GM21528 (cell line): ENCODE data around the gene SGCD.
"Not testable (repeated sequence)": the region's sequence is repeated elsewhere in the genome, so short reads cannot be mapped to it uniquely, and the experiment has no call there.

Experiments used
- ATAC-seq: cut with Tn5 transposase; IDR thresholded peaks from one replicate; pipeline ENCODE4 v1.9.1; 2021; ENCODE audit warnings: mild to moderate bottlenecking, moderate library complexity; ENCODE audit not compliant: unreplicated experiment, low FRiP score

Gene SGCD

DNA sequence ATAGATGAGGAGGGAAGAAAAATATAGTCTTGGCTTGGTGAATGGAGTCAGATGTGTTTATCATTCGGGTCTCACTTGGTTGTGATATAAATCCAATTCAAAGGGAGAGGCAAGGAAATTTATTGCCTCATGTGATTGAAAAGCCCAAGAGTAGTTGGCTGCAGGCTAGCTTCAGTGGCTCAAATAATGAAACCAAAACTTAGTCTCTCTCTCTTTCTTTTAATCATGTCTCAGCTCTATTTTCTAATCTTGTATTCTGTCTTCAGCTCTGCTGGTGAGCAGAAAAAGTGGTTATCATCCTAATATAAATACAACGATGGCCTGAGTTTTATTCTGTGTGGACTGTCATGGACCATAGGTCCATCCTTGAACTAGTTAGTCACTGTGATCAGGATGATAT is 288.9 kb downstream of the SGCD start:
- ATAC-seq: no peak

GRCh38 chr5:156617426-156617825 is 290.5 kb downstream of the SGCD start:
- ATAC-seq: no peak

GRCh38 chr5:156618601-156619000 is 291.6 kb downstream of the SGCD start:
- ATAC-seq: no peak

- ATAC-seq: no peak
Measured at GRCh38 chr5:156621719-156622118, 294.8 kb downstream of the SGCD start.

DNA sequence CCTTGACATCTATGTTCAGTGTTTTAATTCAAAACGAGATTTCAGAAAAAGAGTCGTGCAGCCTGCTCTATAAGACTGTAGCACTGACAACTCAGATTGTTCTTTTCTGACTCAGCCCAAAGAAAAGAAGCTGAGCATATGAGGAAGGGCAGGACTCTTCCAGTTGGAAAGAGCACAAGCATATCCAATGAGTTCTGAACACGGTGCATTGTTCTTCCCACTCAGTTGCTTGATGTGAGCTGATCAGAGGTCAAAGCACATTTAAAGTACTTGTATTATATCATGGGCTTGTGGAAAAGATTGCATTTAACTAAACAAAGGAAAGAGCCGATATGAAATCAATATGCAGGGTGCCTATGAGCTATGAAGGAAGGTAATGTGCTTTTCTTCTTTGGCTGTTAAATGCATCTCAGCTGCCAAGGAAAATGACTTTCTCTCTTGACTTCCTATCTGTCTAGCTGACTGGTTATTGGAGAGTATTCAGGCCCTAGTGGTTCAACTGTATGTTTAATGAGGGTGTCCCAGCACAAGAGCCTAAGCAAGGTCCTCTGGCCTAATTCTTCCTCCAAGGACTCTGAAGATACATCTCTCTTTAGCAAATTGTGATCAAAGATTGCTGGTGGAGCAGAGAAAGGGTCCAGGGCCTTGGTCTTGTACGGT is 296.5 kb downstream of the SGCD start:
- no peak for ATAC-seq

DNA sequence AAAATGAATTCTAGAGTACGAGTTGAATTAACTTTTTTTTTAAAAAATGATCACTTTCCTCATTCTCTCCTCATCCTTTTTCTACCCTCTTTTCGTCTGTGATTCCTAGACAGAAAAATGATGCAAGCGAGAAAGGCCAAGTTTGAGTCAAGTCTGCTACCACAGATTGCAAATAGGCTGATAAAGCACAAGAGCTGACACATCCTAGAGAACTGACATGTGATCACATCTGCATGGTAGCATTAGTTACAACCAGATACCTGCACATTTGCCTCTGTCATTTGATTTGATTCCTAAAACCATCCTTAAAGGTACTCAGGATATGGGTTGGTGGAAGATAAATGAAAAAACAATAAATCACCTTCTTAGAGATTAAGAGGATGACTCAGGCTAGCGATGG is 297.7 kb downstream of the SGCD start:
- ATAC-seq: no peak

- no peak for ATAC-seq
Measured at GRCh38 chr5:156628421-156628820, 301.5 kb downstream of the SGCD start.

- no peak for ATAC-seq
Measured at GRCh38 chr5:156631005-156631404, 304.0 kb downstream of the SGCD start.

- no peak for ATAC-seq
Measured at GRCh38 chr5:156634301-156634700, 307.3 kb downstream of the SGCD start.

- no peak for ATAC-seq
Measured at GRCh38 chr5:156640691-156641241, 313.8 kb downstream of the SGCD start.

DNA sequence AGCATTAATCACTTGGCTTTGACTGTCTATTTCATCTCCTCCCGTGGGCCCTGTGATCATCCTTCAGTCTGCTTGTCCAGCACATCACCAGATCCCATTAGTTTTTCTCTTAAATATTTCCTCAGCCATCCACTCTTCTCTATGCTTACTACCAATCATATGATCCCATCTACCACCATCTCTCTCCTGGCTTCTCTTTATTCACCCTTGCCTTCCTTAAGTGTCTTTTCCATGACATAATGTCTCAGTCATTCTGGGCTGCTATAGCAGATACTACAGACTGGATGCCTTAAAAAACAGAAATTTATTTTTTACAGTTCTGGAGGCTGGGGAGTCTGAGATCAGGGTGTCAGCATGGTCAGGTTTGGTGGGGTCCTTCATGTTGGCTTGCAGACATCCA is 314.7 kb downstream of the SGCD start:
- no peak for ATAC-seq

GRCh38 chr5:156647034-156647451 is 320.1 kb downstream of the SGCD start:
- no peak for ATAC-seq

- ATAC-seq: no peak
Measured at GRCh38 chr5:156654444-156654843, 327.5 kb downstream of the SGCD start.

DNA sequence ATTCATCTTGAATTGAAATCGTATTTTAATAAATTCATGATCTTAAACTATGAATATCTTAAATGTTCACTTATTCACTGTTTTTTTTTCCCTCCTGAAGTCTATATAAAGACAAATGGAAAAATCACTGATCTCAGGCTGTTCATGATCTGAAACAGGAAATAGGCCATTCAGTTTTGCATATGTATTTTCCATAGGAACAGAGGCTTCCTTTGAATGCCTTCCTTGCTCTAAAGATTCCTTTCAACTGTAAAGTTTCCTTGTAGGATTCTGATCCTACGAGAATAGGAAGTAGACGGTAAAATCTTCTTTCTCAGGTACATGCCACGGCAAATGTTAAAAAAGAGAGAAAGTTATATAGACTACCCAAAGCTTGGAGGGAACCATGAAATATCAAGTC is 328.8 kb downstream of the SGCD start:
- ATAC-seq: no peak

- ATAC-seq: not testable (repeated sequence)
Measured at GRCh38 chr5:156664832-156665231, 337.9 kb downstream of the SGCD start.

GRCh38 chr5:156666686-156667085 is 339.7 kb downstream of the SGCD start:
- ATAC-seq: not testable (repeated sequence)

DNA sequence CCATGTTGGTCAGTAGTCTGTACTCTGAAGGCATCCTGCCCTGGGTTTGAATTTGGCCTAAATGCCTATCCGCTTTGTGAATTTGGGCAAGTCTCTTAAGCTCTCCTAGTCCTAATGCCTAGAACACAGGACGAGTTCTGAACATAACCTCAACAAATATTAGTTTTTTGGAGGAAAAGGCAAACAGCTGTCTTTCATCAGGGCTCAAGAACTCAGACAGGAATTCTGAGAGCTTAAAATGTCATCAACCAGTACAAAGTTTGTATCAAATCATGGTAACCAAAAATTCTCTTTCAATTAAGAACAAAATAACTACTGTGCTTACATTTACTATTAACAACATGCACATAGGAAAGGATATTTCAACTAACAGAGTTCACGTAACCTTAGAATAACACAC is 340.7 kb downstream of the SGCD start:
- ATAC-seq: no peak

GRCh38 chr5:156669416-156669815 is 342.5 kb downstream of the SGCD start:
- no peak for ATAC-seq

- no peak for ATAC-seq
Measured at GRCh38 chr5:156670615-156671014, 343.7 kb downstream of the SGCD start.

GRCh38 chr5:156675395-156675794 is 348.4 kb downstream of the SGCD start:
- ATAC-seq: no peak

DNA sequence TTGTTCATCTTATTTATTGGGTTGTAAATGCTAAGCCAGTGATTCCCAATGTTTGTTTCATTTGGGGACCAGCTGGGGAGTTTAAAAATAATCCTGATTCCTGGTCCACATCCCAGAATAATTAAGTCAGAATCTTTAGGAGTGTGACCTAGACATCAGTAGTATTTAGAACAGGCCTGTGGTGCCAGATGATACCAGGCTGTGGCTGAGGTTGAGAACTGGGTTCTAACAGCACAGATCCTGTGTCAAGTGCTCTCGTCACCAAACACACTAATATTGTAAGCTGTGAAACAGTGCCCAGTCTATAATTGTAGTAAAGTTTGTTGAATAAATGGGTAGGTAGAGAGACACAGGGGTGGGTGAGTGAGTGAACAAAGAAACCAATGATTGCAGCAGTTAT is 351.0 kb downstream of the SGCD start:
- ATAC-seq: no peak

DNA sequence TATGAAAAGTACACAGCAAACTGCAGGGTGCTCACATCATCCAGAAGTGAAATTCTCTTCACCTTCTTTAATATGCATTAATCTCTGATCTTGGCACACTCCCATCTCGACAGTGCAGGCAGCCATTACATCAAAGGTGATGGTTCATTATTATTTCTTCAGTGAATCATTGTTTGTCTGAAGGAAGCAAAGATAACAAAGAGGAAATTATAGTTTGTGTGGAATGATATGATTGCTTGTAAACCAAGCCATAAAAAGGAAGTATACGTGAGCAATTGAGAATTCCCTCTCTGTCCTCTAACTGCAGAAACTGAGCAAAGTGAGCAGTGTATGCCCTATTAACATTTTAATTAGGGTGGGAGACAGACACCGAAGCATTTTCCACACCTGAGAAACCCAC is 351.5 kb downstream of the SGCD start:
- ATAC-seq: no peak

- ATAC-seq: no peak
Measured at GRCh38 chr5:156680831-156681230, 353.9 kb downstream of the SGCD start.
